GM18498 (cell line): ENCODE measurements around the gene STAC3.

Experiments
- ATAC-seq: cut with Tn5 transposase; IDR thresholded peaks from one replicate; pipeline ENCODE4 v1.9.1; 2021; ENCODE audit warnings: mild to moderate bottlenecking, moderate library complexity; ENCODE audit not compliant: unreplicated experiment

The STAC3 gene

DNA sequence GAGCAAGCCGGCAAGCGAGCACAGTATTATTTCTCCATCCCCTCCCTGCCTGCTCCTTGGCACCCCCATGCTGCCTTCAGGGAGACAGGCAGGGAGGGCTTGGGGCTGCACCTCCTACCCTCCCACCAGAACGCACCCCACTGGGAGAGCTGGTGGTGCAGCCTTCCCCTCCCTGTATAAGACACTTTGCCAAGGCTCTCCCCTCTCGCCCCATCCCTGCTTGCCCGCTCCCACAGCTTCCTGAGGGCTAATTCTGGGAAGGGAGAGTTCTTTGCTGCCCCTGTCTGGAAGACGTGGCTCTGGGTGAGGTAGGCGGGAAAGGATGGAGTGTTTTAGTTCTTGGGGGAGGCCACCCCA lies 38.3 kb downstream of the STAC3 start:
- ATAC-seq = no peak

DNA sequence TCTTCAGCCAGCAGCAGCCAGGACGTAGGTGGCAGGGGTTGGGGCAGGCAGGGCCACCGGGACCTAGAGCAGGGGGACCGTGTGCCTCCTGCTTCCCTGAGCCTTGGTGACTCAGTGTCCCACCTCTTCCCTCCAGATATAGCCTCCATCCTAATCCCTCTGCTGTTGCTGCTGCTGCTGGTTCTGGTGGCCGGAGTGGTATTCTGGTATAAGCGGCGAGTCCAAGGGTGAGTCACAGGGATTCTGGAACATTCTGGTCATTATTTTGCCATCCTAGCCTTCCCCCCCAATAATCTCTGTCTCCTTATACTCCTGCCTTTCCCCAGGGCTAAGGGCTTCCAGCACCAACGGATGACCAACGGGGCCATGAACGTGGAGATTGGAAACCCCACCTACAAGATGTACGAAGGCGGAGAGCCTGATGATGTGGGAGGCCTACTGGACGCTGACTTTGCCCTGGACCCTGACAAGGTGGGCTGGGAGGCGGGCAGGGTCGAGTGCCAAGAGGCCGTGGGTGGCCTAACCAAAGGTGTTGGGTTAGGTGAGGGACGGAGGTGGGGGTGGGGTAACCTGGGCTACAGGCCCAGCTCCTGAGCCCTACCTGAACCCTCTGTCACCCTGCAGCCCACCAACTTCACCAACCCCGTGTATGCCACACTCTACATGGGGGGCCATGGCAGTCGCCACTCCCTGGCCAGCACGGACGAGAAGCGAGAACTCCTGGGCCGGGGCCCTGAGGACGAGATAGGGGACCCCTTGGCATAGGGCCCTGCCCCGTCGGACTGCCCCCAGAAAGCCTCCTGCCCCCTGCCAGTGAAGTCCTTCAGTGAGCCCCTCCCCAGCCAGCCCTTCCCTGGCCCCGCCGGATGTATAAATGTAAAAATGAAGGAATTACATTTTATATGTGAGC lies 38.9 kb downstream of the STAC3 start:
- ATAC-seq = no peak

DNA sequence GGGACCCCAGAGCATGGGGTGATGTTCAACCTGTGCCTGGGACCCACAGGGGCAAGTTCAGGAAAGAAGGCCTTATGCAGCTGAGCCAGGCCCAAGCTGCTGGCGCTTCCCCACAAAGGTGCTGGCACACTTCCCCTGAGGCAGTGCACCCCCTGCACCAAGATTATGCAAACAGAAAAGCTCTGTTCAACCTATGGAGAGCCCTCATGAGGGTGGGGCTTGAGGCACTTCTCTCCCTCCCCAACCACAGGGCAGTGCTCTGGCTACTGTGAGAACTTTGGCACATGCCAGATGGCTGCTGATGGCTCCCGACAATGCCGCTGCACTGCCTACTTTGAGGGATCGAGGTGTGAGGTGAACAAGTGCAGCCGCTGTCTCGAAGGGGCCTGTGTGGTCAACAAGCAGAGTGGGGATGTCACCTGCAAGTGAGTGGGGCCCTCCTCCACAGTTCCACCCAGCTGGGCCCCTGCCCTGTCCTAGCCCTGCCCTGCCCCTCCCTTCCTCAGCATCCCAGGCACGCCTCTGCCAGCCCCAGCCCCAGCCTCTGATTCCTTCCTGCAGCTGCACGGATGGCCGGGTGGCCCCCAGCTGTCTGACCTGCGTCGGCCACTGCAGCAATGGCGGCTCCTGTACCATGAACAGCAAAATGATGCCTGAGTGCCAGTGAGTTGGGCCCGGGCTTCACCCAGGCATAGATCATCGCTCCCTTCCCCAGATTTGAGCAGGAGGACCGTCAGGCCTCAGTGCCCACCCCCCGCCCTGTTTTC lies 39.9 kb downstream of the STAC3 start:
- no peak for ATAC-seq

DNA sequence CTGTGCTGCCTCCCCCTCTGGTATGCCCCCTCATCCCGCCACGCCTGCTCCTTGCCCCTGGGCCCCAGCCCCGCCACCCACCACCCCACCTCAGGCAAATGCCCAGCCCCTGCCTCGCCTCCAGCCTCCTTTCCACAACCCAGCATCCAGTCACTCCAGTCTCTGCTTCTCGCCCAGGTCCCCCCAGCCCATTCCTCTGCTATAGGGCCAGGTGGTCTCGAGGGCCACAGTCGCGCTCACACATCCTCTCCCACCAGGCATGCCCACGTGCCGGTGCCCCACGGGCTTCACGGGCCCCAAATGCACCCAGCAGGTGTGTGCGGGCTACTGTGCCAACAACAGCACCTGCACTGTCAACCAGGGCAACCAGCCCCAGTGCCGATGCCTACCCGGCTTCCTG lies 40.5 kb downstream of the STAC3 start:
- ATAC-seq = no peak

DNA sequence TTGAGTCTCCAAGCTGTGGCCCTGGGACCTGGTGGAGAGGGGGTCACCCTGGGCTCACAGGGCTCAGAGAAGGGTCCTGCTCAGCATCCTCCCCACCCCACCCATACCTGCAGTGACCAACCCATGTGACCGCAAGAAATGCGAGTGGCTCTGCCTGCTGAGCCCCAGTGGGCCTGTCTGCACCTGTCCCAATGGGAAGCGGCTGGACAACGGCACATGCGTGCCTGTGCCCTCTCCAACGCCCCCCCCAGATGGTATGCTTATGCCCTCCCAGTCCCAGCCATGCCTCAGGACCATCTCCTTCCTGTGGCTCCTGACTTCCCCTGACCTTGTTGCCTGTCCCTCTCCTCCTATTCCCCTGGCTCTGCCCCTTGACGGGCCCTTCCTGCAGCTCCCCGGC lies 41.1 kb downstream of the STAC3 start:
- no peak for ATAC-seq

DNA sequence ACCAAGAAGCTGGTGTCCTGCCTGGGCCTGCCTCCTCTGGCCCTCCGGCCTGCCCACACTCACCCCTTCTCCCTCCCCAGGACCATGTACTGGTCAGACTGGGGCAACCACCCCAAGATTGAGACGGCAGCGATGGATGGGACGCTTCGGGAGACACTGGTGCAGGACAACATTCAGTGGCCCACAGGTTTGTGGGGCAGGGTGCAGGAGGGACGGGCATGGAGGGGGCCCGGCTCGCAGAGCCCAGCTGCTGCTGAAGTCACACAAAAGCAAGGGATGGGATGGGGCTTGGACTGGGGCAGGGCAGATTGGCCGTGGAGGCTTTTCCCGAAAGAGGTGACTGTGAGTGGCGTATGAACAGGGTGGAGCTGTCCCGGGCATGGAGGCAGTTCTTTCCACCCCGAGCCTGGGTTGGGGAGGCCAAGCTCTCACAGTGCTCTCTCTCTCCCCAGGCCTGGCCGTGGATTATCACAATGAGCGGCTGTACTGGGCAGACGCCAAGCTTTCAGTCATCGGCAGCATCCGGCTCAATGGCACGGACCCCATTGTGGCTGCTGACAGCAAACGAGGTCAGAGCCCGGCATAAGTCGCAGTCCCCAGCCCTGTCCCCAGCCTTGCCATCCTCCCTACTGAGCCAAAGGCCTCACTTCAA lies 42.2 kb downstream of the STAC3 start:
- ATAC-seq = no peak

DNA sequence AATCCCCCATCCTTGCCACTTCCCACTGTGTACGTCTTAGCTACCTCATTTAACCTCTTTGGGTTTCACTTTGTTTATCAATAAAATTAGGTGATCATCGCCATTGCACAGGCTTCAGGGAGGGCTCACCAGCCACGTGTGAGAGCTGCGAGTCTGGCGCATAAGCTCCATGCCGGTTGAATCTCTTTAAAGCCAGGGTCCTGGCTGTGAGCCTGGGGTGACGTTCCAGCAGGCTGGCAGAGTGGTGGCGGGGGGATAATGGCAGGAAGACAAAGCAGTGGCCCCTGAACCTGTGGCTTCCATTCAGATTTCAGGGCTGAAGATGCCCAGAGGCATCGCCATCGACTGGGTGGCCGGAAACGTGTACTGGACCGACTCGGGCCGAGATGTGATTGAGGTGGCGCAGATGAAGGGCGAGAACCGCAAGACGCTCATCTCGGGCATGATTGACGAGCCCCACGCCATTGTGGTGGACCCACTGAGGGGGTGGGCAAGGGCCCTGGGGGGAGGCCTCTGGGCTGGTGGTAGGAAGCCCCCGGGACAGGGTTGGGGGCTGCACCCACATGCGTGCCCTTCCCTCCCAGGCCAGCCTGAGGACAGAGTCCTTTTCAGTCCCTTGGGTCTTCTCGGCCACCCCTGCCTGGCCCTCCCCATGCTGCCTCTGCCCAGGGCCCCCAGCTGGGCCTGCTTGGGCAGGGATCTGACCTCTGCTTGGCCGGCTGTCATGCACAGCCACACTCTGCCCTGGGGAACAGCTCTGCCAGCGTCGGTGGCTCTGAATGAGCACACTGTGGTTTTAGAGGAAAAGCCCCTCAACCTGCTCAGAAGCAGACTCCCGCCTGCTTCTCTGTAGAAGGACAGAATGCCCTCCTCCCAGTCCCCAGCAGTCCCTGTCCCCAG lies 43.0 kb downstream of the STAC3 start:
- ATAC-seq = no peak

DNA sequence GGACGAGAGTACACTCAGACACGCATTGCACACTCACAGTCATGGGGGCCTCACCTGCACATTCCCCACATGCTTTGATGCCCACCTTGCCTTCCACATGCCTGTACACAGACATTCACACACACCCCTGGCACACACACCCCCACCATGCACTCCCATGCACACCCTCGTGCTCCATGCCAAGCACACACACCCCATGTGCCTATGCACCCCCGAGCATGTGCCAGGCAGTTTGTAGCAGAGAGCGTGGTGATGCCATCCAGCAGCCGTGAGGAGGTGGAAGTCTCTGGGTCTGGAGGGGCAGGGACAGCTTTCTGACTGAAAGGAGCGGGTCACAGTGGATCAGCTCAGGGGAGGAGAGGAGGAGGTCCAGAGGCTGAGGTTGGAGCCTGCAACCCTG lies 45.1 kb downstream of the STAC3 start:
- no peak for ATAC-seq

DNA sequence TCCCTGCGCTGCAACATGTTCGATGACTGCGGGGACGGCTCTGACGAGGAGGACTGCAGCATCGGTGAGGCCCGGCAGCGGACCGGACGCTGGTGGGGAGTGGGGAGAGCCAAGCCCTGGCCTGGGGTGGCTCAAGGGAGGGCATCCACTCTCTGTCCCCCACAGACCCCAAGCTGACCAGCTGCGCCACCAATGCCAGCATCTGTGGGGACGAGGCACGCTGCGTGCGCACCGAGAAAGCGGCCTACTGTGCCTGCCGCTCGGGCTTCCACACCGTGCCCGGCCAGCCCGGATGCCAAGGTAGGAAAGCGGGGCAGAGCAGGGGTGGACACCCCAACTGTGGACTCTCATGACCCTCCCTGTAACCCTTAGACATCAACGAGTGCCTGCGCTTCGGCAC lies 45.8 kb downstream of the STAC3 start:
- no peak for ATAC-seq

DNA sequence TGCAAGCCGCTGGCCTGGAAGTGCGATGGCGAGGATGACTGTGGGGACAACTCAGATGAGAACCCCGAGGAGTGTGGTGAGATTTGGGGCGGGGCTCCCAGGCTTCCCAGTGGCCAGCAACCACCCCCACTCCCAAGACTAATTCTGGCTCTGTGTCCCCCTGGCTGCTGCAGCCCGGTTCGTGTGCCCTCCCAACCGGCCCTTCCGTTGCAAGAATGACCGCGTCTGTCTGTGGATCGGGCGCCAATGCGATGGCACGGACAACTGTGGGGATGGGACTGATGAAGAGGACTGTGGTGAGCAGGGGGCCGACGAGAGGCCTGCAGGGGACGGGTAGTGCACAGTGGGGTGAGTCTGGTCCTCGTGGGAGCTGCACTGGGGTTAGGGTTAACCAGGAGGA lies 46.5 kb downstream of the STAC3 start:
- ATAC-seq = no peak

DNA sequence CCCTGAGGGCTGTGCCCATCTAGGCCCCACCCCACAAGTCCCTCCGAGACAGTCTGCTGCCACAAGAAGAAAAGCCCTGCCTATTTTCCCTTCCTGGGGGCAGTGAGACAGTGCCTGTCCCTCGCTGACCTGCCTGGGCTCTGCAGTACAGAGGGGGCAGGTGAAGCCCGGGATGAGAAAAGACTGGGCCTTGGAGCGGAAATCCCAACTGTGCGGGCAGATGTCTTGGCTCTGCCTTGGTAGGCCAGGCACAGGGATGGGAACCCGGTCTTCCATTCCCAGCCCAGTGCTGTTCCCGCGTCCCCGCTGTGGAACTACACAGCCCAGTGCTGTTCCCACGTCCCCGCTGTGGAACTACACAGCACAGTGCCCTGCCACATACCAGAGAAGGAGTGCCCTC lies 47.2 kb downstream of the STAC3 start:
- ATAC-seq = no peak

DNA sequence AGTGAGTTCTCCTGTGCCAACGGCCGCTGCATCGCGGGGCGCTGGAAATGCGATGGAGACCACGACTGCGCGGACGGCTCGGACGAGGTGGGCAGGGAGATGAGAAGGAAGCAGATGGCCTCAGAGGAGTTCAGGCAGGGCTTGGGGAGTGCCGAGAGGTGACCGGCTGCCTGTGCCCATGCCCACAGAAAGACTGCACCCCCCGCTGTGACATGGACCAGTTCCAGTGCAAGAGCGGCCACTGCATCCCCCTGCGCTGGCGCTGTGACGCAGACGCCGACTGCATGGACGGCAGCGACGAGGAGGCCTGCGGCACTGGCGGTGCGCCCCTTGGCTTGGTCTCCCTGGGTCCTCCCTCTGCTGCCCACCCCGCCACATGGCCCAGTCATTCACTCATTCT lies 47.8 kb downstream of the STAC3 start:
- no peak for ATAC-seq

DNA sequence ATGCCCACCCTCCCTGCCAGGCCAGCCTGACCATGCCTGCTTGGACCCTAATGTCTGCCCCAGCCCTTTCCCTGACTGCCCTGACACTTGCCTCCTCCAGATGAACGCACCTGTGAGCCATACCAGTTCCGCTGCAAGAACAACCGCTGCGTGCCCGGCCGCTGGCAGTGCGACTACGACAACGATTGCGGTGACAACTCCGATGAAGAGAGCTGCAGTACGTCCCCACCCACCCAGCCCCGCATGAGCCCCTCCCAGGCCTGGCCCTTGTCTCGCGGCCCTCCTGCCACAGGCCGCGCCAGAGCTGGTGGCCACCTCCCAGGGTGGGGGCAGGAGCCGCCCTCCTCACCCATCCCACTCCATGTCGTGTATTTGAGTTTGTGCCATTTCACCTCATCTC lies 48.7 kb downstream of the STAC3 start:
- ATAC-seq = no peak

DNA sequence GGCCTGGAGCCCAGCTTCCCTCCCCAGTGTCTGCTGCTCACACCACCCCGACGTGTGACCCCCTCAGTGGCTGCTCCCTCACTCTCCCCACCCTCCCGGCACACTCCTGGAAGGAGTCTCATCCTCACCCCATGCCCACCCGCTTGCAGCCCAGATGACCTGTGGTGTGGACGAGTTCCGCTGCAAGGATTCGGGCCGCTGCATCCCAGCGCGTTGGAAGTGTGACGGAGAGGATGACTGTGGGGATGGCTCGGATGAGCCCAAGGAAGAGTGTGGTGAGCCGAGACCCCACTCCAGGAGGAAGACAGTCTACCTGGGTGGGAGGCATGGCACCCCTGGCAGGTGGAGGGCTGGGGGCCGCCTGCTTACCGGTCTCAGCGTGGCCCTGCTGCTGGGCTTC lies 49.4 kb downstream of the STAC3 start:
- ATAC-seq = no peak

DNA sequence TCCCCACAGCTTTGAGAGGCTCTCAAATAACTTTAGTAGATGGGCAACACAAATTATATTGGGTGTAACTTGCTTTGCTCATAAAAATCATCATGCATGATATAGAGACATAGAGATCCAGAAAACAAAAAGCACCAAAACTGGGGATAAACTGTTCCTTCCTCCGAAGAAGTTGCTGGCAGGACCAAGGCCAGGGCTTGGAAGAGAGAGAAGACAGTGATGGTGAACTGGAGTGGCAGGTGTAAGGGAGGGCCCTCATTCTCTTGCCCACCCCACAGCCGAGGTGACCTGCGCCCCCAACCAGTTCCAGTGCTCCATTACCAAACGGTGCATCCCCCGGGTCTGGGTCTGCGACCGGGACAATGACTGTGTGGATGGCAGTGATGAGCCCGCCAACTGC lies 49.8 kb downstream of the STAC3 start:
- no peak for ATAC-seq

DNA sequence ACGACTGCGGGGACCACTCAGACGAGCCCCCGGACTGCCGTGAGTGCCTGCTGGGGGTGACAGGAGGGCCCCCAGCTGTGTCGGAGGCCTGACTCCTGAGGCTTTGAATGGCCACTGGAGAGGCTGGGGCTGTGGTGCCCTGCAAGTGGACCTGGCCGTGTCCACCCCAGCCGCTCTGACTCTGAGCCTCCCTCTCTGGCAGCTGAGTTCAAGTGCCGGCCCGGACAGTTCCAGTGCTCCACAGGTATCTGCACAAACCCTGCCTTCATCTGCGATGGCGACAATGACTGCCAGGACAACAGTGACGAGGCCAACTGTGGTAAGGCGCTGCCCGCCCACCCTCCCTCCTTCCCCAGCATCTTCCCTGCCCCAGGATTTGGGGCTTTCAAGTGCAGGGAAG lies 50.5 kb downstream of the STAC3 start:
- ATAC-seq = no peak

DNA sequence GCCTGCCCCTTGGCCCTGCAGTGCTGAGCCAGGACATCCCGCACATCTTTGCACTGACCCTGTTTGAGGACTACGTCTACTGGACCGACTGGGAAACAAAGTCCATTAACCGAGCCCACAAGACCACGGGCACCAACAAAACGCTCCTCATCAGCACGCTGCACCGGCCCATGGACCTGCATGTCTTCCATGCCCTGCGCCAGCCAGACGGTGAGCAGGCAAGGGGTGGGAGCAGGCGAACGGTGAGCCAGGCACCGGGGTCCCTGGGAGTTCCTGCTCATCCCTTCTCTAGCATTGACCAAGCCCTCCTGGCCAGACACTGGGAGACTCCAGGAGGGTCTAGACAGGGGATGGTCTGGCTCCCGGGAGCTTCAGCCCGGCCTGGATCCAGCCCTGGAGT lies 51.8 kb downstream of the STAC3 start:
- no peak for ATAC-seq

DNA sequence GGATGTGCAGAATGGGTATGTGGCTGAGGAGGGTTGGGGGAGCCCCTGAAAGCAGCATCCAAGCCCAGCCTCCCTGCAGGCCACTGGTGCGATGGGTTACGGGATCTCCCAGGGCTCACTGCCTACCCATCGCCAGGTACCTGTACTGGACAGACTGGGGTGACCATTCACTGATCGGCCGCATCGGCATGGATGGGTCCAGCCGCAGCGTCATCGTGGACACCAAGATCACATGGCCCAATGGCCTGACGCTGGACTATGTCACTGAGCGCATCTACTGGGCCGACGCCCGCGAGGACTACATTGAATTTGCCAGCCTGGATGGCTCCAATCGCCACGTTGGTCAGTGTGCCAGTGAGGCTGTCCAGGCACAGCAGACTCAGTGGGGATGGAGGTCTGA lies 52.7 kb downstream of the STAC3 start:
- no peak for ATAC-seq

DNA sequence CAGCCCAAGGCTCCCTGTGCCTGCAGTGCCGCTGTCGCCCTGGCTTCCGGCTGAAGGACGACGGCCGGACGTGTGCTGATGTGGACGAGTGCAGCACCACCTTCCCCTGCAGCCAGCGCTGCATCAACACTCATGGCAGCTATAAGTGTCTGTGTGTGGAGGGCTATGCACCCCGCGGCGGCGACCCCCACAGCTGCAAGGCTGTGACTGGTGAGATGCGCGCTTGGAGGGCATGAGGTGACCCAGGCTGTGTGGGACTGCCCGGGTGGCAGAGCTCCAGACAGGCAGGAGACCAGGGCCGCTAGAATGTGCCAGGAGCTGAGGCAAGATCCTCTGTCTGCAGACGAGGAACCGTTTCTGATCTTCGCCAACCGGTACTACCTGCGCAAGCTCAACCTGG lies 54.0 kb downstream of the STAC3 start:
- no peak for ATAC-seq

DNA sequence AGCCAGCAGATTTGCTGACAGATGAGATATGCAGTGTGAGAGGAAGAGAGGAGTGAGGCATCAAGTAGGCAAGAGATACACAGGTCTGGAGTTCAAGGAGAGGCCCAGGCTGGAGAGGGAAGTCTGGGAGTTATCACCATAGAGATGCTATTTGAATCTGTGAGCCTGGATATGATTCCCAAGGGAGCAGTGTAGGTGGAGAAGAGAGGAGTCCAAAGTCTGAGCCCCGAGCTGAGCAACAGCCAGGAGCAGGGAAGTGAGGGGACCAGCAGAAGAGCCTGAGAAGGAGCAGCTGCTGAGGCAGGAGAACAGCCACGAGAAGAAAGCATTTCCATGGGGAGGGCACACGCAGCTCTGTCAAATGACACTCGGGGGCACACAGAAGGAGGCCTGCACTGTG lies 54.5 kb downstream of the STAC3 start:
- no peak for ATAC-seq
